ENCODE results near the gene NDUFB4.
"Not testable (repeated sequence)": the region's sequence is repeated elsewhere in the genome, so short reads cannot be mapped to it uniquely, and the experiment has no call there.

- not testable (repeated sequence) for TF ChIP-seq YY1 (IDR thresholded peaks at IDR 0.05); MAX (IDR thresholded peaks at IDR 0.05); RXRA (IDR thresholded peaks at IDR 0.05); EGR1 (IDR thresholded peaks at IDR 0.05; ENCODE audit: low read depth in 2 of 2); RAD21 (IDR thresholded peaks at IDR 0.05); CTCF (IDR thresholded peaks at IDR 0.05; ENCODE audit: low read depth, low read length, missing input control); SP1 (IDR thresholded peaks at IDR 0.05); REST (IDR thresholded peaks at IDR 0.05); FOXA2 (IDR thresholded peaks at IDR 0.05); GABPA (IDR thresholded peaks at IDR 0.05 in 1 of 2, conservative IDR thresholded peaks at IDR 0.05 in 1 of 2); NR2F2 (IDR thresholded peaks at IDR 0.05); JUND (IDR thresholded peaks at IDR 0.05)
Observed at GRCh38 chr3:120616745-120617144, 20.6 kb downstream of the NDUFB4 start.

Data from liver (tissue), 3 donors.